ENCODE results near the gene PTK6.
A peak's percentile ranks its signal among the peaks of the same experiment; 100 is the strongest.

The PTK6 gene

GRCh38 chr20:63513207-63513606, 24.0 kb downstream of the PTK6 start:
- H3K27ac ChIP-seq (ENCODE audit: low read depth, low read length), result no peak overlapping the region

GRCh38 chr20:63509088-63509564, 28.1 kb downstream of the PTK6 start:
- Histone ChIP-seq H3K27me3 (ENCODE audit: control insufficient read depth, insufficient read depth, low read length) (no peaks in the 10 kb centered on the region), H3K9ac (ENCODE audit: low read depth, low read length) (no peak overlapping the region), H3K4me1 (ENCODE audit: control insufficient read depth, insufficient read depth, low read length) (no peaks in the 10 kb centered on the region), H3K27ac (ENCODE audit: low read depth, low read length) (no peak overlapping the region), H3K36me3 (ENCODE audit: control insufficient read depth, insufficient read depth, low read length) (no peaks in the 10 kb centered on the region), H3K4me3 (ENCODE audit: low read depth, low read length) (no peak overlapping the region), H3K9me3 (ENCODE audit: control insufficient read depth, insufficient read depth, low read length) (no peaks in the 10 kb centered on the region; the same call in 1 of the 2 replicates)

More at GRCh38 chr20:63513207-63513606, 24.0 kb downstream of the PTK6 start:
- no peaks in the 10 kb centered on the region for H3K4me1 ChIP-seq (ENCODE audit: control insufficient read depth, insufficient read depth, low read length)
- H3K27me3 ChIP-seq (ENCODE audit: control insufficient read depth, insufficient read depth, low read length), result no peaks in the 10 kb centered on the region
- peaks cover 4% of the 10 kb centered on the region; the same call in 1 of the 2 replicates for H3K36me3 ChIP-seq (ENCODE audit: control insufficient read depth, insufficient read depth, low read length)
- H3K9ac ChIP-seq (ENCODE audit: low read depth, low read length), result no peak overlapping the region
- no peaks in the 10 kb centered on the region for H3K9me3 ChIP-seq (ENCODE audit: control insufficient read depth, insufficient read depth, low read length)
- no peak overlapping the region for H3K4me3 ChIP-seq (ENCODE audit: low read depth, low read length)

GRCh38 chr20:63508072-63508768, 29.0 kb downstream of the PTK6 start:
- no peaks in the 10 kb centered on the region for H3K36me3 ChIP-seq (ENCODE audit: control insufficient read depth, insufficient read depth, low read length)
- no peaks in the 10 kb centered on the region; the same call in 1 of the 2 replicates for H3K9me3 ChIP-seq (ENCODE audit: control insufficient read depth, insufficient read depth, low read length)
- H3K27me3 ChIP-seq (ENCODE audit: control insufficient read depth, insufficient read depth, low read length), result no peaks in the 10 kb centered on the region
- no peak overlapping the region for H3K9ac ChIP-seq (ENCODE audit: low read depth, low read length)
- H3K4me1 ChIP-seq (ENCODE audit: control insufficient read depth, insufficient read depth, low read length), result no peaks in the 10 kb centered on the region
- H3K4me3 ChIP-seq (ENCODE audit: low read depth, low read length), result no peak overlapping the region
- no peak overlapping the region for H3K27ac ChIP-seq (ENCODE audit: low read depth, low read length)

GRCh38 chr20:63507083-63507743, 30.0 kb downstream of the PTK6 start:
- no peak overlapping the region for H3K27ac ChIP-seq (ENCODE audit: low read depth, low read length)
- no peaks in the 10 kb centered on the region for H3K27me3 ChIP-seq (ENCODE audit: control insufficient read depth, insufficient read depth, low read length)
- peaks cover 6% of the 10 kb centered on the region; the same call in 1 of the 2 replicates for H3K4me1 ChIP-seq (ENCODE audit: control insufficient read depth, insufficient read depth, low read length)
- H3K9me3 ChIP-seq (ENCODE audit: control insufficient read depth, insufficient read depth, low read length), result no peaks in the 10 kb centered on the region; the same call in 1 of the 2 replicates
- H3K36me3 ChIP-seq (ENCODE audit: control insufficient read depth, insufficient read depth, low read length), result no peaks in the 10 kb centered on the region
- H3K9ac ChIP-seq (ENCODE audit: low read depth, low read length), result no peak overlapping the region
- H3K4me3 ChIP-seq (ENCODE audit: low read depth, low read length), result no peak overlapping the region

- H3K27ac ChIP-seq (ENCODE audit: low read depth, low read length), result no peak overlapping the region
- peaks cover 7% of the 10 kb centered on the region; the same call in 1 of the 2 replicates for H3K4me1 ChIP-seq (ENCODE audit: control insufficient read depth, insufficient read depth, low read length)
- no peak overlapping the region for H3K4me3 ChIP-seq (ENCODE audit: low read depth, low read length)
- no peaks in the 10 kb centered on the region; the same call in 1 of the 2 replicates for H3K9me3 ChIP-seq (ENCODE audit: control insufficient read depth, insufficient read depth, low read length)
- H3K36me3 ChIP-seq (ENCODE audit: control insufficient read depth, insufficient read depth, low read length), result no peaks in the 10 kb centered on the region
- peaks cover 2% of the 10 kb centered on the region; the same call in 1 of the 2 replicates for H3K27me3 ChIP-seq (ENCODE audit: control insufficient read depth, insufficient read depth, low read length)
- H3K9ac ChIP-seq (ENCODE audit: low read depth, low read length), result no peak overlapping the region
Measured at GRCh38 chr20:63505723-63506122, 31.5 kb downstream of the PTK6 start.

- no peak overlapping the region for H3K27ac ChIP-seq (ENCODE audit: low read depth, low read length)
- no peak overlapping the region for H3K9ac ChIP-seq (ENCODE audit: low read depth, low read length)
- no peaks in the 10 kb centered on the region for H3K36me3 ChIP-seq (ENCODE audit: control insufficient read depth, insufficient read depth, low read length)
- peaks cover 7% of the 10 kb centered on the region; the same call in 1 of the 2 replicates for H3K4me1 ChIP-seq (ENCODE audit: control insufficient read depth, insufficient read depth, low read length)
- H3K27me3 ChIP-seq (ENCODE audit: control insufficient read depth, insufficient read depth, low read length), result peaks cover 5% of the 10 kb centered on the region
- H3K4me3 ChIP-seq (ENCODE audit: low read depth, low read length), result no peak overlapping the region
- H3K9me3 ChIP-seq (ENCODE audit: control insufficient read depth, insufficient read depth, low read length), result no peaks in the 10 kb centered on the region; the same call in 1 of the 2 replicates
Measured at GRCh38 chr20:63505281-63505680, 31.9 kb downstream of the PTK6 start.

GRCh38 chr20:63504642-63505041, 32.5 kb downstream of the PTK6 start:
- Histone ChIP-seq H3K27ac (ENCODE audit: low read depth, low read length) (no peak overlapping the region), H3K4me3 (ENCODE audit: low read depth, low read length) (no peak overlapping the region), H3K9me3 (ENCODE audit: control insufficient read depth, insufficient read depth, low read length) (no peaks in the 10 kb centered on the region; the same call in 1 of the 2 replicates), H3K36me3 (ENCODE audit: control insufficient read depth, insufficient read depth, low read length) (no peaks in the 10 kb centered on the region), H3K9ac (ENCODE audit: low read depth, low read length) (no peak overlapping the region), H3K4me1 (ENCODE audit: control insufficient read depth, insufficient read depth, low read length) (peaks cover 7% of the 10 kb centered on the region; the same call in 1 of the 2 replicates), H3K27me3 (ENCODE audit: control insufficient read depth, insufficient read depth, low read length) (peaks cover 11% of the 10 kb centered on the region)

- Histone ChIP-seq H3K4me1 (ENCODE audit: control insufficient read depth, insufficient read depth, low read length) (peaks cover 7% of the 10 kb centered on the region; the same call in 1 of the 2 replicates), H3K9me3 (ENCODE audit: control insufficient read depth, insufficient read depth, low read length) (no peaks in the 10 kb centered on the region; the same call in 1 of the 2 replicates)
Measured at GRCh38 chr20:63503524-63503923, 33.7 kb downstream of the PTK6 start.

GRCh38 chr20:63502671-63503172, 34.5 kb downstream of the PTK6 start:
- H3K4me1 ChIP-seq (ENCODE audit: control insufficient read depth, insufficient read depth, low read length), result peaks cover 13% of the 10 kb centered on the region; the same call in 1 of the 2 replicates
- no peak overlapping the region for H3K27ac ChIP-seq (ENCODE audit: low read depth, low read length)
- H3K27me3 ChIP-seq (ENCODE audit: control insufficient read depth, insufficient read depth, low read length), result peaks cover 24% of the 10 kb centered on the region
- H3K36me3 ChIP-seq (ENCODE audit: control insufficient read depth, insufficient read depth, low read length), result no peaks in the 10 kb centered on the region
- H3K4me3 ChIP-seq (ENCODE audit: low read depth, low read length), result peak overlapping the region; percentile 47; the same call in 1 of the 2 replicates
- H3K9me3 ChIP-seq (ENCODE audit: control insufficient read depth, insufficient read depth, low read length), result no peaks in the 10 kb centered on the region
- no peak overlapping the region for H3K9ac ChIP-seq (ENCODE audit: low read depth, low read length)

More at GRCh38 chr20:63503524-63503923, 33.7 kb downstream of the PTK6 start:
- no peaks in the 10 kb centered on the region for H3K36me3 ChIP-seq (ENCODE audit: control insufficient read depth, insufficient read depth, low read length)
- H3K4me3 ChIP-seq (ENCODE audit: low read depth, low read length), result no peak overlapping the region
- H3K27me3 ChIP-seq (ENCODE audit: control insufficient read depth, insufficient read depth, low read length), result peaks cover 16% of the 10 kb centered on the region
- H3K27ac ChIP-seq (ENCODE audit: low read depth, low read length), result no peak overlapping the region
- H3K9ac ChIP-seq (ENCODE audit: low read depth, low read length), result no peak overlapping the region

GRCh38 chr20:63501818-63502670, 35.1 kb downstream of the PTK6 start:
- Histone ChIP-seq H3K4me1 (ENCODE audit: control insufficient read depth, insufficient read depth, low read length) (peaks cover 13% of the 10 kb centered on the region; the same call in 1 of the 2 replicates), H3K27me3 (ENCODE audit: control insufficient read depth, insufficient read depth, low read length) (peaks cover 31% of the 10 kb centered on the region), H3K4me3 (ENCODE audit: low read depth, low read length) (peak overlapping the region; percentile 47), H3K9ac (ENCODE audit: low read depth, low read length) (no peak overlapping the region), H3K36me3 (ENCODE audit: control insufficient read depth, insufficient read depth, low read length) (no peaks in the 10 kb centered on the region), H3K9me3 (ENCODE audit: control insufficient read depth, insufficient read depth, low read length) (no peaks in the 10 kb centered on the region), H3K27ac (ENCODE audit: low read depth, low read length) (no peak overlapping the region)
